Suprapubic skin (tissue), 4 donors: ENCODE results near the gene MYO5A. TPM values are rescaled to one million over a fixed set of nuclear protein-coding genes. Genes with fewer than 3 reads are reported as not detected.

Source experiments
- DNase-seq, 2 donors: peaks; one replicate each; pipeline ENCODE4 v3.0.0-alpha.2; 2019; ENCODE audit warnings: low spot score in 2 of 2
- H3K27ac ChIP-seq: fragments of 200-600 bp; sonication (generic); one replicate; pipeline ENCODE4 v1.5.1; 2019
- H3K27me3 ChIP-seq: fragments of 200-600 bp; sonication (generic); one replicate; pipeline ENCODE4 v1.5.1; 2019
- H3K36me3 ChIP-seq: fragments of 200-600 bp; sonication (generic); one replicate; pipeline ENCODE4 v1.5.1; 2019
- H3K4me1 ChIP-seq: fragments of 200-600 bp; sonication (generic); one replicate; pipeline ENCODE4 v1.5.1; 2019
- H3K4me3 ChIP-seq: fragments of 200-600 bp; sonication (generic); one replicate; pipeline ENCODE4 v1.5.1; 2019; ENCODE audit warnings: mild to moderate bottlenecking
- H3K9me3 ChIP-seq: fragments of 200-600 bp; sonication (generic); one replicate; pipeline ENCODE4 v1.5.1; 2019
- CTCF ChIP-seq, 2 donors: fragments of 200-600 bp in 1 of 2; fragments of 450-650 bp in 1 of 2; sonication (generic) in 1 of 2; IDR thresholded peaks; one replicate each; pipeline ENCODE4 v1.5.1; 2016 to 2019; ENCODE audit warnings: antibody characterized with exemption in 2 of 2, mild to moderate bottlenecking in 1 of 2, moderate library complexity in 1 of 2
- EP300 ChIP-seq: sonication (generic); formaldehyde crosslinking; IDR thresholded peaks from one replicate; pipeline ENCODE4 v1.6.1; 2017; ENCODE audit warnings: antibody characterized with exemption
- POLR2A ChIP-seq, 2 donors: fragments of 450-650 bp; IDR thresholded peaks; one replicate each; pipeline ENCODE4 v1.6.1; 2017; ENCODE audit warnings: antibody characterized with exemption in 2 of 2, mild to moderate bottlenecking in 2 of 2, moderate library complexity in 2 of 2
- POLR2AphosphoS5 ChIP-seq, 3 donors: sonication (generic); formaldehyde crosslinking; IDR thresholded peaks; one replicate each; pipeline ENCODE4 v1.6.1; 2017; ENCODE audit warnings: antibody characterized with exemption in 3 of 3
- WGBS: methylation state at CpG from one replicate; pipeline ENCODE4 v1.1.5; 2018; 5-methylcytosine and 5-hydroxymethylcytosine counted together
- total RNA-seq, 4 donors: library from RNA; depleted of rRNA; stranded (reverse); fragments of >200 nt; gene quantifications; one replicate each; pipeline ENCODE4 v1.1.0, GENCODE V29; 2016

Gene MYO5A
- total RNA-seq, 4 donors from 2014 or later = 37.4 to 73.7 (median 47.0) TPM

- no peak for DNase-seq
- no peaks in the 10 kb centered on the region for H3K9me3 ChIP-seq
- no peak overlapping the region for H3K4me3 ChIP-seq
- 84% methylated on average over 7 of the region's 7 CpGs for WGBS
- TF ChIP-seq EP300 = no peak
- no peak for TF ChIP-seq CTCF (IDR thresholded peaks at IDR 0.05)
- no peak for TF ChIP-seq POLR2AphosphoS5 (IDR thresholded peaks at IDR 0.05)
- no peak for TF ChIP-seq POLR2A (IDR thresholded peaks at IDR 0.05)
- peaks cover 10% of the 10 kb centered on the region for H3K27me3 ChIP-seq
- no peak overlapping the region for H3K27ac ChIP-seq
- H3K4me1 ChIP-seq = peaks cover 36% of the 10 kb centered on the region
- H3K36me3 ChIP-seq = no peaks in the 10 kb centered on the region
Observed at GRCh38 chr15:52292780-52293392, 235.8 kb downstream of the MYO5A start.

- no peak for DNase-seq
- H3K4me3 ChIP-seq = no peak overlapping the region
- WGBS = 70% methylated on average over 4 of the region's 4 CpGs
- no peak overlapping the region for H3K27ac ChIP-seq
- H3K36me3 ChIP-seq = no peaks in the 10 kb centered on the region
- H3K4me1 ChIP-seq = peaks cover 36% of the 10 kb centered on the region
- H3K27me3 ChIP-seq = peaks cover 10% of the 10 kb centered on the region
- no peaks in the 10 kb centered on the region for H3K9me3 ChIP-seq
- TF ChIP-seq POLR2A (IDR thresholded peaks at IDR 0.05) = no peak
- TF ChIP-seq CTCF (IDR thresholded peaks at IDR 0.05) = no peak
- TF ChIP-seq EP300 = no peak
- TF ChIP-seq POLR2AphosphoS5 (IDR thresholded peaks at IDR 0.05) = no peak
Observed at GRCh38 chr15:52291204-52291603, 237.5 kb downstream of the MYO5A start.

- Histone ChIP-seq H3K4me3 (no peak overlapping the region), H3K36me3 (no peaks in the 10 kb centered on the region), H3K27me3 (peaks cover 9% of the 10 kb centered on the region), H3K4me1 (peaks cover 32% of the 10 kb centered on the region), H3K9me3 (no peaks in the 10 kb centered on the region), H3K27ac (no peak overlapping the region)
- DNase-seq = no peak
- TF ChIP-seq POLR2A (IDR thresholded peaks at IDR 0.05) (no peak), POLR2AphosphoS5 (IDR thresholded peaks at IDR 0.05) (no peak), EP300 (no peak), CTCF (IDR thresholded peaks at IDR 0.05) (no peak)
- WGBS = 69% methylated on average over 3 of the region's 3 CpGs
Observed at GRCh38 chr15:52290800-52291199, 237.9 kb downstream of the MYO5A start.

DNA sequence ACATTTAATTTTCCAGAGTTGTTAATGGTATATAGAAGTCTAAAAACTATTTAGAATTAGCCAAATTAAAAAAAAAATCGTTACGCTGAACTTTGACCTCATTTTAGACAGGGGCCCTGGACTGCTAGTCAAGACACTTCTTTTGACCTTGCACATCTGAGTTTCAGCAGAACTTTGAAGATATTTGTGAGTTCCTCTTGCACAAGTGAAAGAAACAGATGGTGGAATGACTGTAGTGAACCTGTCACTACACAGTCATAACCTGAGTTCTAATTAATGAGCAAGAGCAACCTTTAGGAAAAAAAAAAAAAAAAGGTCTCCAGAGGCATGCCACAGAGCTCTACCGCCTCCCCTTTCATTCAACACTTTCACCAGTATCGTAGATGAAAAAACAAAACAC, 238.4 kb downstream of the MYO5A start:
- Histone ChIP-seq H3K36me3 (no peaks in the 10 kb centered on the region), H3K4me1 (peaks cover 27% of the 10 kb centered on the region), H3K9me3 (no peaks in the 10 kb centered on the region), H3K27me3 (peaks cover 4% of the 10 kb centered on the region), H3K27ac (no peak overlapping the region), H3K4me3 (no peak overlapping the region)
- DNase-seq = no peak
- 81% methylated on average over 4 of the region's 4 CpGs for WGBS
- TF ChIP-seq EP300 (no peak), POLR2A (IDR thresholded peaks at IDR 0.05) (no peak), POLR2AphosphoS5 (IDR thresholded peaks at IDR 0.05) (no peak), CTCF (IDR thresholded peaks at IDR 0.05) (no peak)

- H3K9me3 ChIP-seq = no peaks in the 10 kb centered on the region
- H3K27me3 ChIP-seq = no peaks in the 10 kb centered on the region
- H3K4me1 ChIP-seq = peaks cover 20% of the 10 kb centered on the region
- TF ChIP-seq POLR2AphosphoS5 (IDR thresholded peaks at IDR 0.05) (no peak), EP300 (no peak), POLR2A (IDR thresholded peaks at IDR 0.05) (no peak), CTCF (IDR thresholded peaks at IDR 0.05) (no peak)
- DNase-seq = no peak
- no peaks in the 10 kb centered on the region for H3K36me3 ChIP-seq
- H3K27ac ChIP-seq = peak overlapping the region; percentile 30
- H3K4me3 ChIP-seq = no peak overlapping the region
- 45% methylated on average over 4 of the region's 4 CpGs for WGBS
Observed at GRCh38 chr15:52289629-52290081, 239.0 kb downstream of the MYO5A start.
